Erythroblast (primary cell): ENCODE measurements around the gene DUOX1.

Experiments
- GATA1 ChIP-seq: IDR thresholded peaks from 2 replicates; pipeline ENCODE4 v1.6.1; 2011; ENCODE audit warnings: low read depth, mild to moderate bottlenecking, control low read depth, low read length, moderate library complexity
- POLR2A ChIP-seq: IDR thresholded peaks from 2 replicates; pipeline ENCODE4 v1.6.1; 2011; ENCODE audit warnings: mild to moderate bottlenecking, low read length

DNA sequence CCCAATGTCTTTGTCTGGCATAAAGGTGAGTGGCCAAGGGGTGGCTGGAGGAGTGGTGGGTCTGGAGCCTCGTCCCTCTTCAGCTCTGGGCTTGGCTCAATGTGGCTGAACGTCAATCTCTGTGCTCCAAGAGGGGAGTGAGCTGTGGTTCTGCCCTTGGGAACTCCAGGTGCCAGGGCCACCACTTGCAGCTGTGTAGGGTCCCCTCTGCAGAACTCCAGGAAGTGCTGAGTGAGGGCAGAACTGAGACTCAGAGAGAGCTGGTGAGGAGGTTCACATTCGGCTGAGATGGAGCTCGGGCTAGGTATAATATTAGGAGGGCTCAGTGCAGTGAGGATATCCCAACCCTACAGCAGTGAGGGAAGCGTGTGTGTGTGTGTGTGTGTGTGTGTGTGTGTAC is 11.6 kb downstream of the DUOX1 start:
- no peak for TF ChIP-seq POLR2A
- TF ChIP-seq GATA1, result no peak
